ENCODE results near the gene BMP2K. TPM values are rescaled to one million over a fixed set of nuclear protein-coding genes. Genes with fewer than 3 reads are reported as not detected.

BMP2K gene
- total RNA-seq, 1 donor: 85.1 TPM

GRCh38 chr4:78870056-78870455, 93.9 kb downstream of the BMP2K start:
- H3K4me3 ChIP-seq (ENCODE audit: low read depth, low read length): no peak overlapping the region
- no peak for DNase-seq (ENCODE audit: low read depth)
- TF ChIP-seq CTCF (IDR thresholded peaks at IDR 0.05; ENCODE audit: insufficient read depth, low read length): no peak

GRCh38 chr4:78876568-78877320, 100.6 kb downstream of the BMP2K start:
- H3K4me3 ChIP-seq (ENCODE audit: low read depth, low read length): no peak overlapping the region
- no peak for TF ChIP-seq CTCF (IDR thresholded peaks at IDR 0.05; ENCODE audit: insufficient read depth, low read length)
- peak; percentile 9 for DNase-seq (ENCODE audit: low read depth)

- DNase-seq (ENCODE audit: low read depth): no peak
- H3K4me3 ChIP-seq (ENCODE audit: low read depth, low read length): no peak overlapping the region
- no peak for TF ChIP-seq CTCF (IDR thresholded peaks at IDR 0.05; ENCODE audit: insufficient read depth, low read length)
Observed at GRCh38 chr4:78878031-78878430, 101.9 kb downstream of the BMP2K start.

GRCh38 chr4:78880874-78881492, 104.8 kb downstream of the BMP2K start:
- no peak overlapping the region for H3K4me3 ChIP-seq (ENCODE audit: low read depth, low read length)
- no peak for TF ChIP-seq CTCF (IDR thresholded peaks at IDR 0.05; ENCODE audit: insufficient read depth, low read length)
- no peak for DNase-seq (ENCODE audit: low read depth)

GRCh38 chr4:78885598-78885997, 109.4 kb downstream of the BMP2K start:
- peak; percentile 22 for DNase-seq (ENCODE audit: low read depth)
- TF ChIP-seq CTCF (IDR thresholded peaks at IDR 0.05; ENCODE audit: insufficient read depth, low read length): no peak

GRCh38 chr4:78889955-78890354, 113.8 kb downstream of the BMP2K start:
- no peak overlapping the region for H3K4me3 ChIP-seq (ENCODE audit: low read depth, low read length)
- no peak for TF ChIP-seq CTCF (IDR thresholded peaks at IDR 0.05; ENCODE audit: insufficient read depth, low read length)
- no peak for DNase-seq (ENCODE audit: low read depth)

More at GRCh38 chr4:78885598-78885997, 109.4 kb downstream of the BMP2K start:
- no peak overlapping the region for H3K4me3 ChIP-seq (ENCODE audit: low read depth, low read length)

Data from fibroblast of the aortic adventitia (primary cell).